SK-N-MC (cell line): Measurements from ENCODE around the gene DUSP1.

ENCODE experiments used
- DNase-seq: peaks from one replicate; pipeline ENCODE4 v3.0.0-alpha.2; 2011; ENCODE audit warnings: low read depth, low spot score
- H3K27ac ChIP-seq: fragments of 200-600 bp; sonication (generic); 2 replicates; pipeline ENCODE4 v1.5.1; 2016; ENCODE audit warnings: mixed run types
- H3K36me3 ChIP-seq: fragments of 200-600 bp; sonication (generic); 2 replicates; pipeline ENCODE4 v1.6.1; 2017; ENCODE audit warnings: antibody characterized with exemption, low read length, mixed read lengths; ENCODE audit not compliant: insufficient read depth
- H3K4me3 ChIP-seq: fragments of 200-600 bp; sonication (generic); 2 replicates; pipeline ENCODE4 v1.5.1; 2016
- H3K9ac ChIP-seq: fragments of 200-600 bp; sonication (generic); 2 replicates; pipeline ENCODE4 v1.8.0; 2017; ENCODE audit warnings: mixed run types, mixed read lengths; ENCODE audit not compliant: insufficient read length
- H3K9me3 ChIP-seq: fragments of 200-600 bp; sonication (generic); 2 replicates; pipeline ENCODE4 v1.6.1; 2017; ENCODE audit warnings: low read depth, mild to moderate bottlenecking, antibody characterized with exemption, low read length, moderate library complexity, mixed read lengths
- EZH2 ChIP-seq: fragments of 200-600 bp; sonication (generic); IDR thresholded peaks from one replicate; pipeline ENCODE4 v1.6.1; 2017; ENCODE audit warnings: antibody characterized with exemption
- FOXP2 ChIP-seq: optimal IDR thresholded peaks from 2 replicates; pipeline ENCODE3; 2011; ENCODE audit warnings: mild to moderate bottlenecking, moderate library complexity; ENCODE audit not compliant: insufficient read depth; ENCODE audit errors: extremely low read length, control extremely low read depth
- POLR2AphosphoS5 ChIP-seq: IDR thresholded peaks from 2 replicates; pipeline ENCODE4 v1.6.1; 2012; ENCODE audit warnings: mild to moderate bottlenecking, low read depth, low read length, borderline replicate concordance

DUSP1 gene

GRCh38 chr5:172809774-172810173 lies 38.8 kb upstream of the DUSP1 start:
- Histone ChIP-seq H3K4me3 (no peak overlapping the region), H3K36me3 (no peaks in the 10 kb centered on the region), H3K27ac (no peak overlapping the region), H3K9ac (no peak overlapping the region), H3K9me3 (no peaks in the 10 kb centered on the region)
- TF ChIP-seq POLR2AphosphoS5 = no peak
- no peak for DNase-seq

- Histone ChIP-seq H3K27ac (no peak overlapping the region), H3K9ac (no peak overlapping the region)
These were observed 36.8 kb upstream of the DUSP1 start for GRCh38 chr5:172807766-172808311.

GRCh38 chr5:172806897-172807672 lies 36.1 kb upstream of the DUSP1 start:
- TF ChIP-seq FOXP2 (no peak), EZH2 (no peak), POLR2AphosphoS5 (no peak)
- no peak for DNase-seq
- Histone ChIP-seq H3K9me3 (no peaks in the 10 kb centered on the region), H3K4me3 (no peak overlapping the region), H3K9ac (no peak overlapping the region), H3K27ac (no peak overlapping the region), H3K36me3 (no peaks in the 10 kb centered on the region)

More at GRCh38 chr5:172807766-172808311, 36.8 kb upstream of the DUSP1 start:
- H3K4me3 ChIP-seq = no peak overlapping the region
- DNase-seq = no peak
- no peaks in the 10 kb centered on the region for H3K36me3 ChIP-seq
- no peaks in the 10 kb centered on the region for H3K9me3 ChIP-seq
- TF ChIP-seq FOXP2 (no peak), EZH2 (no peak), POLR2AphosphoS5 (no peak)

- Histone ChIP-seq H3K9ac (no peak overlapping the region), H3K4me3 (no peak overlapping the region), H3K9me3 (no peaks in the 10 kb centered on the region), H3K27ac (no peak overlapping the region), H3K36me3 (no peaks in the 10 kb centered on the region)
- no peak for DNase-seq
- TF ChIP-seq POLR2AphosphoS5 (no peak), FOXP2 (no peak), EZH2 (no peak)
These were observed 34.8 kb upstream of the DUSP1 start for GRCh38 chr5:172805736-172806255.

- DNase-seq = no peak
- H3K9ac ChIP-seq = no peak overlapping the region
- H3K4me3 ChIP-seq = no peak overlapping the region
- H3K9me3 ChIP-seq = no peaks in the 10 kb centered on the region
- TF ChIP-seq FOXP2 = no peak
- TF ChIP-seq EZH2 = no peak
- TF ChIP-seq POLR2AphosphoS5 = no peak
- H3K36me3 ChIP-seq = no peaks in the 10 kb centered on the region
- no peak overlapping the region for H3K27ac ChIP-seq
These were observed 34.2 kb upstream of the DUSP1 start for GRCh38 chr5:172805018-172805683.

- DNase-seq = no peak
- Histone ChIP-seq H3K9me3 (no peaks in the 10 kb centered on the region), H3K9ac (no peak overlapping the region), H3K4me3 (no peak overlapping the region), H3K27ac (no peak overlapping the region), H3K36me3 (no peaks in the 10 kb centered on the region)
- TF ChIP-seq FOXP2 (no peak), EZH2 (no peak), POLR2AphosphoS5 (no peak)
These were observed 31.7 kb upstream of the DUSP1 start for GRCh38 chr5:172802567-172803176.

GRCh38 chr5:172802112-172802511 lies 31.1 kb upstream of the DUSP1 start:
- Histone ChIP-seq H3K36me3 (no peaks in the 10 kb centered on the region), H3K4me3 (no peak overlapping the region), H3K27ac (no peak overlapping the region), H3K9ac (no peak overlapping the region), H3K9me3 (no peaks in the 10 kb centered on the region)
- no peak for DNase-seq
- TF ChIP-seq EZH2 = no peak
- no peak for TF ChIP-seq FOXP2
- no peak for TF ChIP-seq POLR2AphosphoS5

GRCh38 chr5:172801179-172801671 lies 30.2 kb upstream of the DUSP1 start:
- Histone ChIP-seq H3K9ac (no peak overlapping the region), H3K27ac (no peak overlapping the region), H3K4me3 (no peak overlapping the region), H3K9me3 (no peaks in the 10 kb centered on the region), H3K36me3 (no peaks in the 10 kb centered on the region)
- TF ChIP-seq EZH2 (no peak), FOXP2 (no peak), POLR2AphosphoS5 (no peak)
- DNase-seq = no peak
